Pancreas (tissue), 10 donors: ENCODE results near the gene LRRC74B. TPM values are rescaled to one million over a fixed set of nuclear protein-coding genes. Genes with fewer than 3 reads are reported as not detected.

ENCODE experiments used
- ATAC-seq, 4 donors: fragments of 200-7000 bp; cut with Tn5 transposase; one replicate each; pipeline versions ENCODE4 v1.8.0 to v1.9.1; 2020; ENCODE audit warnings: mild to moderate bottlenecking in 4 of 4, moderate library complexity in 4 of 4
- DNase-seq, 6 donors: peaks; one replicate each; pipeline ENCODE4 v3.0.0-alpha.2; 2020
- FAIRE-seq: peaks from 2 replicates; lab custom pipeline; 2012; peaks lifted over from hg19 to GRCh38; lab: Jason Lieb, UNC
- H3K27ac ChIP-seq, 4 donors: fragments of 200-600 bp; sonication (generic); 1 replicate in 3 of 4; 2 replicates in 1 of 4; pipeline versions ENCODE4 v1.5.0 to v1.8.0; 2020
- H3K27me3 ChIP-seq, 4 donors: fragments of 200-600 bp; one replicate each; pipeline ENCODE4 v1.8.0; 2021
- H3K36me3 ChIP-seq, 3 donors: fragments of 200-600 bp; sonication (generic) in 1 of 3; one replicate each; pipeline versions ENCODE4 v1.5.0 to v1.8.0; 2020 to 2021
- H3K4me1 ChIP-seq, 3 donors: fragments of 200-600 bp; one replicate each; pipeline ENCODE4 v1.8.0; 2021
- H3K4me3 ChIP-seq, 4 donors: fragments of 200-600 bp; sonication (generic) in 2 of 4; one replicate each; pipeline versions ENCODE4 v1.5.0 to v1.8.0; 2020 to 2021
- H3K9me3 ChIP-seq, 4 donors: fragments of 200-600 bp; one replicate each; pipeline ENCODE4 v1.8.0; 2021
- WGBS, 2 donors: extraction: QIAGEN DNeasy Blood & Tissue Kit; methylation state at CpG; one replicate each; pipeline ENCODE4 v1.1.7; 2013; 5-methylcytosine and 5-hydroxymethylcytosine counted together
- intact Hi-C, 3 donors: fragments of 100-400 bp; cut with DNase I; formaldehyde crosslinking; loops; one replicate each; pipeline versions ENCODE4 v1.11.1 to v1.14.2; 2022
- polyA plus RNA-seq, 2 donors: library from polyadenylated mRNA; stranded (reverse); fragments of 200-250 nt; gene quantifications; one replicate each; pipeline ENCODE4 v1.2.3, GENCODE V29; 2013
- total RNA-seq, 6 donors: library from RNA; stranded (reverse); fragmentation: NEBNext Ultra II Directional in 4 of 6; extraction: Animal tissue kit (Norgen Biotek cat#: 25700) in 4 of 6; gene quantifications; one replicate each; pipeline versions ENCODE4 v1.2.1 to v1.2.4, GENCODE V29; 2021 to 2023
- TF ChIP-seq, protein P1 (sequence below), 4 donors: fragments of 200-600 bp; sonication (generic) in 3 of 4; IDR thresholded peaks; one replicate each; pipeline versions ENCODE4 v1.5.0 to v1.8.0; 2021; ENCODE audit warnings: antibody characterized with exemption in 4 of 4
- donor health status: healthy with polysubstance abuse.
- donor health status: DM: no; HTN: no; CAD: no; lungs with moderate emphysema.
- donor health status: DM: no; HTN: no; CAD: no.
- donor health status: control.
- donor health status: control.
- donor health status: Bipolar disorder and iron deficiency.
- donor health status: DM: yes; HTN: yes; CAD: no.
- donor health status: DM: no; HTN: no; CAD: no.
- donor health status: DM: no; HTN: no; CAD: no.
- donor health status: DM: yes; HTN: yes; CAD: no.

The LRRC74B gene
- total and polyA plus RNA-seq, 8 donors = 0.05 TPM; not detected in 7

DNA sequence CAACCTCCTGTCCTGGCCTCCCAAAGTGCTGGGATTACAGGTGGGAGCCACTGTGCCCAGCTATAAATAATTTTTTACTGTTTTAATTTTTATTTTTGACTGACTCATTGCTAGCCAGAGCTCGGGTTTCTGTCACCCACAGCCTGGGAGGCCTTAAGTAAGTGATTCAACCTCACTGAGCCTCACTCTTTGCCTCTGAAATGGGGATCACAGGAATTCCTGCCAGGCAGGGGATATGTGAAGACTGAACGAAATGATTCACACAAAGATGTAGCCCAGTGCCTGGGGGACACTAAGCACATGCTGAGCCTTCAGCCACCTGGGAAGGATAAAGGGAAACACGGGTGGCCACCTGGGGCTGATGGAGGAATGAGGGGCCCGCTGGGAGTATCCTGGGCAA is 3.8 kb upstream of the LRRC74B start:
- TF ChIP-seq, protein P1, sequence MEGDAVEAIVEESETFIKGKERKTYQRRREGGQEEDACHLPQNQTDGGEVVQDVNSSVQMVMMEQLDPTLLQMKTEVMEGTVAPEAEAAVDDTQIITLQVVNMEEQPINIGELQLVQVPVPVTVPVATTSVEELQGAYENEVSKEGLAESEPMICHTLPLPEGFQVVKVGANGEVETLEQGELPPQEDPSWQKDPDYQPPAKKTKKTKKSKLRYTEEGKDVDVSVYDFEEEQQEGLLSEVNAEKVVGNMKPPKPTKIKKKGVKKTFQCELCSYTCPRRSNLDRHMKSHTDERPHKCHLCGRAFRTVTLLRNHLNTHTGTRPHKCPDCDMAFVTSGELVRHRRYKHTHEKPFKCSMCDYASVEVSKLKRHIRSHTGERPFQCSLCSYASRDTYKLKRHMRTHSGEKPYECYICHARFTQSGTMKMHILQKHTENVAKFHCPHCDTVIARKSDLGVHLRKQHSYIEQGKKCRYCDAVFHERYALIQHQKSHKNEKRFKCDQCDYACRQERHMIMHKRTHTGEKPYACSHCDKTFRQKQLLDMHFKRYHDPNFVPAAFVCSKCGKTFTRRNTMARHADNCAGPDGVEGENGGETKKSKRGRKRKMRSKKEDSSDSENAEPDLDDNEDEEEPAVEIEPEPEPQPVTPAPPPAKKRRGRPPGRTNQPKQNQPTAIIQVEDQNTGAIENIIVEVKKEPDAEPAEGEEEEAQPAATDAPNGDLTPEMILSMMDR (IDR thresholded peaks at IDR 0.05) = no peak
- H3K27ac ChIP-seq = no peak overlapping the region
- FAIRE-seq (no peak), DNase-seq (no peak), ATAC-seq (no peak)
- intact Hi-C loops = no loop called here
- 69 to 74% methylated on average over 4 of the region's 4 CpGs for WGBS, 2 donors
- no peak overlapping the region for H3K4me3 ChIP-seq
- H3K9me3 ChIP-seq = no peaks in the 10 kb centered on the region
- no peaks in the 10 kb centered on the region for H3K4me1 ChIP-seq
- H3K36me3 ChIP-seq = no peaks in the 10 kb centered on the region
- H3K27me3 ChIP-seq = peaks cover 0 to 9% (median 0%) of the 10 kb centered on the region in 4 donors

DNA sequence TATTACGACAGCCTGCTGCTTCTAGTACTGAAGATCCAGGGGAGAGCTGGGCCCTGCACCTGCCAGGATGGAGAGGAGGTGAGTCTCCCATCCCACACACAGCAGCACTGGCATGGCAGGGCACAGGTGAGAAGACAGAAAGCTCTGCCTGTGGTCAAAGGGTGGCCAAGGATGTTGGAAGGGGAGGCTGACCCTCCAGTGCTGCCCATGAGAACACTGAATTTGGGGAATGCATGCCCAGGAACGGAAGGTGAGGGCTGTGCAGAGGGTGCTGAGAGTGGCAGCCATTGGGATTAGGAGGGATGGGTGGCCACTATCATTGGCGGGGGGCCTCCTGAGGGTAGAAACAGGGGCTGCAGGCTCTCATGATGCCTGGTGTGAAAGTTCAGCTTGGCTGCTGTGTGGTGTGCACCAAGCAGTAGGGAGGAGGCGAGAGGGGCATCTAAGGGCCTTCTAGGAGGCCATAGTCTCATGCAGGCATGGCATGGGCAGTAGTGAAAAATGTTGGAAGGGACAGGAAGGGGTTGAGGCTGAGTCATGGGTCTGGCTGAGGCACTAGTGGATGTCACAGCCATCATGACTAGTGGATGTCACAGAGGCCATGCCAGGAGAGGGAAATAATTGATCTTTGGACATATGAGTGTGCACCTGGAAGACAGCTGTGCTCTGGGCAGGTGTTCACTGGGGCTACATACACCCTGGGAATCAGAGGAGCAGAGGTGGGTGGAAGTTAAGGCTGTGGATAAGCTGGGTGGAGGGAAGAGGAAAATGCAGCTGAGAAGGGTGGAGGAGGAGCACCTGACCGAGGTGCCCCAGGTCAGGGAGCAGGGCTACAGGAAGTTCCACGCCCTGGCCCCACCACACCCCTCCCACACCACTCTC is 2.5 kb upstream of the LRRC74B start:
- Histone ChIP-seq H3K36me3 (no peaks in the 10 kb centered on the region), H3K27ac (no peak overlapping the region), H3K27me3 (peaks cover 0 to 9% (median 0%) of the 10 kb centered on the region in 4 donors), H3K4me3 (no peak overlapping the region), H3K9me3 (no peaks in the 10 kb centered on the region), H3K4me1 (no peaks in the 10 kb centered on the region)
- WGBS, 2 donors = 72 to 98% methylated on average over 4 to 6 of the region's 6 CpGs
- DNase-seq (no peak), ATAC-seq (no peak), FAIRE-seq (no peak)
- TF ChIP-seq, protein P1 (IDR thresholded peaks at IDR 0.05) = no peak
- intact Hi-C loops = no loop called here

DNA sequence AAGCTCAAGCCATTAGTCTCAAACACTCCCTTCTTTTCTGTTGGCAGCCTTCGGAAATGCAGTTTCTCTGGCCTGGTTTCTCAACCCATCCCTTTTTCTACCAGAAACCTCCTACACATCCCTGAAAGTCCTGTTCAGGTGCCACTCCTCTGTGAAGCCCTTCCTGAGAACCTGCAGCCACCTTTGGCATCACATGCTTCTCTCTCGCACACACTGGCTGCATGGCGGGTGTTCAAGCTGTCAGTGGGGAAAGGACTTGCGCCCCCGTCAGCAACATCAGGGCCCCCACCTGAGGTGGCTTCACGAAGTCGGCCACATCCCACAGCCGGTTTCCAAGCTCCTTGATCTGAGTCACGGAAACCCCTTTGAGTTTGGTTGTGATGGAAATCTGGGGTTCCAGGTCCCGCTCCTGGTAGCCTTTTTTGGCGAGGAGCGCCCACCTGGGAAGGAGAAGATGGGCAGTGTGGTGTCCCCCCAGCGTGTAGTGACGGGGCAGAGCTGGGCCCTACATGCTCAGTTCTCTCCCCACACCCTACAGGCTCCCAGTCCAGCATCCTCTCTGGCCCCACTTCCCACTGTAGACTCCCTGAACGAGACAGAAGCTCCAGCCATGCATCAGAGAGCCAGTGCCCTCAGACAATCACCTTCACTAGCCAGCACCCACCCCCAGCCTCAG is 1.7 kb upstream of the LRRC74B start:
- H3K27ac ChIP-seq = no peak overlapping the region
- ATAC-seq = no peak

DNA sequence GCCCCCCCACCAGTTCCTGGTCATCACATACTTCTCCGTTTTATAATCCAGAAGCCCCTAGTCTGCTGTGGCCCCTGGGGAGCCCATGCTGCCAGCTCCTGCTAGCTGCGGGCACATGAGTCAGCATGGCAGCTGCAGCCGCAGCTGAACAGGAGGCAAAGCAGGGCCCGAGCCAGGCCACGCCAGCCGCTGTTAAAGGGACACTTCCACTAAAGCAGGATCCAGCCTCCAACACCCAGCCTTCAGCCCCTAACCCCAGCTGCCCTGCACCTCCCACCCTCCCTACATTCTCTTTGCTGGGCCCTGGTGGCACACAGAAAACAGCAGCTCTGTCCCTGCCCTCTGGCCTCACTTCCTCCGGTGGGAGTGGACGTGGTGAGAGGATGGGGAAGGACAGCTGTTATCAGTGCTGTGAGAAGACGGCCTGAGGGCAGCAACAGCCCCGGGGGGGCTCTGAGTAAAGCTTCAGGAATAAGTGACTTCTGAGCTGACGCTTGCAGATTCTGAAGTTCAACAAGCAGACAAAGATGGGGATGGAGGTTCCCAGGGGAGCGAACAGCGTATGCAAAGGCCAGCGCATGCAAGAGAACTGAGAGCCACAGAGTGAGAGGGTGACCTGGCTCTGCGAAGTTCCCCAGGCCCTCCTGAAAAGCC is 688 bp upstream of the LRRC74B start:
- DNase-seq = no peak
- H3K4me3 ChIP-seq = peak overlapping the region in 1 of 4 donors; percentile 33
- H3K36me3 ChIP-seq = no peaks in the 10 kb centered on the region
- peaks cover 0 to 9% (median 0%) of the 10 kb centered on the region in 4 donors for H3K27me3 ChIP-seq
- H3K9me3 ChIP-seq = no peaks in the 10 kb centered on the region
- TF ChIP-seq, protein P1 (IDR thresholded peaks at IDR 0.05) = no peak
- no peaks in the 10 kb centered on the region for H3K4me1 ChIP-seq
- intact Hi-C loops = no loop called here
- ATAC-seq = peak; percentile 8 to 72 (median 30)
- H3K27ac ChIP-seq = no peak overlapping the region
- 16 to 19% methylated on average over 15 of the region's 15 CpGs for WGBS, 2 donors
- no peak for FAIRE-seq

More for the DNA sequence above, 1.7 kb upstream of the LRRC74B start:
- H3K27me3 ChIP-seq = peaks cover 0 to 9% (median 0%) of the 10 kb centered on the region in 4 donors
- H3K4me3 ChIP-seq = no peak overlapping the region
- no peak for FAIRE-seq
- no peaks in the 10 kb centered on the region for H3K36me3 ChIP-seq
- H3K9me3 ChIP-seq = no peaks in the 10 kb centered on the region
- no peak for DNase-seq
- intact Hi-C loops = no loop called here
- H3K4me1 ChIP-seq = no peaks in the 10 kb centered on the region
- WGBS, 2 donors = 72 to 84% methylated on average over 15 of the region's 15 CpGs
- TF ChIP-seq, protein P1 (IDR thresholded peaks at IDR 0.05) = no peak
